PFSK-1 (cell line): ENCODE data around the gene CASP12.

ENCODE experiments used
- POLR2AphosphoS5 ChIP-seq: IDR thresholded peaks from 2 replicates; pipeline ENCODE4 v1.6.1; 2012; ENCODE audit warnings: low read depth, mild to moderate bottlenecking, control low read depth, low read length, moderate library complexity
- SIN3A ChIP-seq: IDR thresholded peaks from 2 replicates; pipeline ENCODE4 v1.6.1; 2012; ENCODE audit warnings: mild to moderate bottlenecking, low read length, moderate library complexity, borderline replicate concordance; ENCODE audit not compliant: insufficient read depth
- TAF1 ChIP-seq: IDR thresholded peaks from 2 replicates; pipeline ENCODE4 v1.6.1; 2012; ENCODE audit warnings: low read length, control low read depth, borderline replicate concordance; ENCODE audit not compliant: insufficient read depth
- TF ChIP-seq, protein P1 (sequence below), 2 experiments: IDR thresholded peaks; 2 replicates each; pipeline versions ENCODE4 v1.6.1 to v1.8.0; 2011 to 2012; ENCODE audit warnings: low read depth in 2 of 2, low read length in 2 of 2, control low read depth in 1 of 2, inconsistent platforms in 1 of 2, mild to moderate bottlenecking in 1 of 2, moderate library complexity in 1 of 2; ENCODE audit not compliant: insufficient read depth in 1 of 2

GRCh38 chr11:104907521-104908185 is 9.4 kb upstream of the CASP12 start:
- TF ChIP-seq TAF1: no peak
- no peak for TF ChIP-seq POLR2AphosphoS5
- TF ChIP-seq, protein P1, sequence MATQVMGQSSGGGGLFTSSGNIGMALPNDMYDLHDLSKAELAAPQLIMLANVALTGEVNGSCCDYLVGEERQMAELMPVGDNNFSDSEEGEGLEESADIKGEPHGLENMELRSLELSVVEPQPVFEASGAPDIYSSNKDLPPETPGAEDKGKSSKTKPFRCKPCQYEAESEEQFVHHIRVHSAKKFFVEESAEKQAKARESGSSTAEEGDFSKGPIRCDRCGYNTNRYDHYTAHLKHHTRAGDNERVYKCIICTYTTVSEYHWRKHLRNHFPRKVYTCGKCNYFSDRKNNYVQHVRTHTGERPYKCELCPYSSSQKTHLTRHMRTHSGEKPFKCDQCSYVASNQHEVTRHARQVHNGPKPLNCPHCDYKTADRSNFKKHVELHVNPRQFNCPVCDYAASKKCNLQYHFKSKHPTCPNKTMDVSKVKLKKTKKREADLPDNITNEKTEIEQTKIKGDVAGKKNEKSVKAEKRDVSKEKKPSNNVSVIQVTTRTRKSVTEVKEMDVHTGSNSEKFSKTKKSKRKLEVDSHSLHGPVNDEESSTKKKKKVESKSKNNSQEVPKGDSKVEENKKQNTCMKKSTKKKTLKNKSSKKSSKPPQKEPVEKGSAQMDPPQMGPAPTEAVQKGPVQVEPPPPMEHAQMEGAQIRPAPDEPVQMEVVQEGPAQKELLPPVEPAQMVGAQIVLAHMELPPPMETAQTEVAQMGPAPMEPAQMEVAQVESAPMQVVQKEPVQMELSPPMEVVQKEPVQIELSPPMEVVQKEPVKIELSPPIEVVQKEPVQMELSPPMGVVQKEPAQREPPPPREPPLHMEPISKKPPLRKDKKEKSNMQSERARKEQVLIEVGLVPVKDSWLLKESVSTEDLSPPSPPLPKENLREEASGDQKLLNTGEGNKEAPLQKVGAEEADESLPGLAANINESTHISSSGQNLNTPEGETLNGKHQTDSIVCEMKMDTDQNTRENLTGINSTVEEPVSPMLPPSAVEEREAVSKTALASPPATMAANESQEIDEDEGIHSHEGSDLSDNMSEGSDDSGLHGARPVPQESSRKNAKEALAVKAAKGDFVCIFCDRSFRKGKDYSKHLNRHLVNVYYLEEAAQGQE (IDR thresholded peaks at IDR 0.05; ENCODE audit: insufficient read depth in 1 of 2, low read depth in 2 of 2, low read length in 2 of 2): no peak
- TF ChIP-seq SIN3A: no peak
